AG09319 (cell line): ENCODE measurements around the gene NACC1.
"Not testable (repeated sequence)": the region's sequence is repeated elsewhere in the genome, so short reads cannot be mapped to it uniquely, and the experiment has no call there.

Source experiments
- DNase-seq: peaks from one replicate; pipeline ENCODE4 v3.0.0-alpha.2; 2010; ENCODE audit warnings: low read depth; ENCODE audit errors: extremely low read depth
- TF ChIP-seq, protein P1 (sequence below): IDR thresholded peaks from 2 replicates; pipeline ENCODE4 v1.5.1; 2011; ENCODE audit warnings: low read depth, mild to moderate bottlenecking, inconsistent platforms, low read length, moderate library complexity

NACC1 gene

DNA sequence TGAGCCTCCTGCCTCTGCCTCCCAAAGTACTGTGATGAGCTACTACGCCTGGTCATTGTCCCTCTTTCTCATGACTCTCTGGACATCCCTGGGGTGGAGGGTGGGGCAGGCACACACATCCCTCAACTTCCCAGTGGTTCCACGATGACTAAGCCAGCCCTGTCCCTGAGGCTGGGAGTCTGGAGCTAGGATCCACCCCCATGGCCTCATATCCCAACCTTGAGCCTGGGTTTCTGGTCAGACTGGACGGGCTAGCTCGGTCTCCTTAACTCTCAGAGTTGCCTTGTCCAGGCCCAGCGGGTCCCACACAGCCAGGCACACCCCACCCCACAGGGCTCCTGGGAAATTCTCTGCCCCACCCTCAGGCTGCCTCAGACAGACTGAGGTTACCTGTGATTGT, 51.7 kb downstream of the NACC1 start:
- TF ChIP-seq, protein P1, sequence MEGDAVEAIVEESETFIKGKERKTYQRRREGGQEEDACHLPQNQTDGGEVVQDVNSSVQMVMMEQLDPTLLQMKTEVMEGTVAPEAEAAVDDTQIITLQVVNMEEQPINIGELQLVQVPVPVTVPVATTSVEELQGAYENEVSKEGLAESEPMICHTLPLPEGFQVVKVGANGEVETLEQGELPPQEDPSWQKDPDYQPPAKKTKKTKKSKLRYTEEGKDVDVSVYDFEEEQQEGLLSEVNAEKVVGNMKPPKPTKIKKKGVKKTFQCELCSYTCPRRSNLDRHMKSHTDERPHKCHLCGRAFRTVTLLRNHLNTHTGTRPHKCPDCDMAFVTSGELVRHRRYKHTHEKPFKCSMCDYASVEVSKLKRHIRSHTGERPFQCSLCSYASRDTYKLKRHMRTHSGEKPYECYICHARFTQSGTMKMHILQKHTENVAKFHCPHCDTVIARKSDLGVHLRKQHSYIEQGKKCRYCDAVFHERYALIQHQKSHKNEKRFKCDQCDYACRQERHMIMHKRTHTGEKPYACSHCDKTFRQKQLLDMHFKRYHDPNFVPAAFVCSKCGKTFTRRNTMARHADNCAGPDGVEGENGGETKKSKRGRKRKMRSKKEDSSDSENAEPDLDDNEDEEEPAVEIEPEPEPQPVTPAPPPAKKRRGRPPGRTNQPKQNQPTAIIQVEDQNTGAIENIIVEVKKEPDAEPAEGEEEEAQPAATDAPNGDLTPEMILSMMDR = no peak
- no peak for DNase-seq

DNA sequence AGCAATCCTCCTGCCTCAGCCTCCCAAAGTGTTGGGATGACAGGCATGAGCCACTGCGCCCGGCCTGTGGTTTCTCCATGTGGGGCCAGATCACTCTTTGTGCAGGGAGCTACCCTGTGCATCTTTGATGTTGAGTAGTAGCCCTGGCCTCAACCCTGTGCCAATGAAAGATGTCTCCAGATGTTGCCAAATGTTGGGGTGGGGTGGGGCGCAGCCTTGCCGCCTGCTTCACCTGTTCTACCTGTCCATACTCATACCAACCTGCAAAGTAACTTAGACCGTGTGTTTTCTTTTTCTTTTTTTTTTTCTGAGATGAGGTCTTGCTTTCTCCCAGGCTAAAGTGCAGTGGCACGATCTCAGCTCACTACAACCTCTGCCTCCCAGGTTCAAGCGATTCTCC, 53.1 kb downstream of the NACC1 start:
- DNase-seq = no peak

DNA sequence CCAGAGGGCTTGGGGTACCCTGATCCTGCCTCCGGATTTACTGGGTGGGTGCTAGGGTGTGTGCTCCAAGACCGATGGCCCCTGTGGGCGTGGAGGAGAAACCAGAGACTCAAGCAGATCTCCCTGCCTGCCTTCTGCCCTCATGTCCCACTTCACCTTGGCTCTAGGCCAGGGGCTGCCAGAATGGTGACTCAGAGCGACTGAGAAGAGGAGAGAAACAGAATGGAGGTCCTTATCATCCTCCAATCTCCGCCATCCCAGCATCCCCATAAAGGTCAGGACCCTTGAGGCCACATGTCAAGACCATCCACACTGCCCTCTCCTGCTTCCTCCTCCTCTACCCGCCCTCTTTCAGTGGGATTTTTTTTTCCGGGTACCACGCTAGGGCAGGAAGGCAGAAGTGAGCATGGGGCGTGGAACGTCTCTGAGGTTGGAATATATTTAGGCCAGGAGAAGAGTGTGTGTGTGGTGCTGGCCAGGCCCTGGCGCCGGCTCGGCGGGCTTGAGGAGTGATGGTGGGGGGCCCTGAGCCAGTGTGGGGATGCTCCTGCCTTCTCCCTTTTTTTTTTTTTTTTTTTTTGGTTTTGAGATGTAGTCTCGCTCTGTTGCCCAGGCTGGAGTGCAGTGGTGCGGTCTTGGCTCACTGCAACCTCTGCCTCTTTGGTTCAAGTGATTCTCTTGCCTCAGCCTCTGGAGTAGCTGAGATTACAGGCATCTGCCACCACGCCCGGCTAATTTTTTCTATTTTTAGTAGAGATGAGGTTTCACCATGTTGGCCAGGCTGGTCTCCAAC, 54.5 kb downstream of the NACC1 start:
- DNase-seq = no peak
- TF ChIP-seq, protein P1 = no peak

More for the DNA sequence above, 53.1 kb downstream of the NACC1 start:
- TF ChIP-seq, protein P1 = no peak

DNA sequence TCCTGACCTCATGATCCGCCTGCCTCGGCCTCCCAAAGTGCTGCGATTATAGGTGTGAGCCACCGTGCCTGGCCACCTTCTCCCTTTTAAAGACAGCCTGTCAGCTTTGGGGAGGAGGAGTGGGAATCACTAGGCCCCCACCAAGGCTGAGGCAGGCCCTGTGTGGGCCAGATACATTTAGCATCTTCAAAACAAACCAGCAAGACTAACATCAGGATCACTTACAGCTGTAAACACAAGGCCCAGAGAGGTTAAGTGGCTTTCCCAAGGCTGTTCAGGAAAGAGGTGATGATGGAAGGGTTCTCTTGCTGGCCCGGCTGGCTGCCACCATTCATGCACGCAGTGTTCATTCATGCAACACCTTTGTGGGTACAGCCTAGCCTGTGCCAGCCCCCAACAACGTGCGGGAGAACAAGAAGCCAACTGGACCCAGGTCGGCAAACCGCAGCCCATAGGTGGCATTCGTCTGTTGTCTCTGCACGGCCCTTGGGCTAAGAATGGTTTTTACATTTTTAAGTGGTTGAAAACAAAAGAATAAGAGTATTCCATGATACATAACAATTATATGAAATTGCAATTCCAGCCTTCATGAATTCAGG, 55.2 kb downstream of the NACC1 start:
- DNase-seq = no peak
- TF ChIP-seq, protein P1 = no peak

DNA sequence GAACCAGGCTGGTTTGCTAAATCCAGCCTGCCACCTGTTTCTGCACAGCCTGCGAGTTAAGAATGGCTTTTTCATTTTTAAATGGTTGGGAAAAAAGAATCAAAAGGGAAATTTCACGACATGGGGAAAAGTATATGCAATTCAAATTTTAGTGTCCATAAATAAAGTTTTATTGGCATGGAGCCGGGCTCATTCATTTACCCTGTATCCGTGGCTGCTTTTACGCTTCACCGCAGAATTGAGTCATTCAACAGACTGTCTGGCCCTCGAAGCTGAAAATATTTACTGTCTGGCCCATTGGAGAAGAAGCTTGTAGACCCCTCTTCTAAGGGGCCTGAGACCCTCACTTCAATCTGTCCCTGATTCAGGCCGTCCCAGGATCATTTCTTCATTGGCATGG, 58.3 kb downstream of the NACC1 start:
- TF ChIP-seq, protein P1 = no peak
- DNase-seq = no peak

DNA sequence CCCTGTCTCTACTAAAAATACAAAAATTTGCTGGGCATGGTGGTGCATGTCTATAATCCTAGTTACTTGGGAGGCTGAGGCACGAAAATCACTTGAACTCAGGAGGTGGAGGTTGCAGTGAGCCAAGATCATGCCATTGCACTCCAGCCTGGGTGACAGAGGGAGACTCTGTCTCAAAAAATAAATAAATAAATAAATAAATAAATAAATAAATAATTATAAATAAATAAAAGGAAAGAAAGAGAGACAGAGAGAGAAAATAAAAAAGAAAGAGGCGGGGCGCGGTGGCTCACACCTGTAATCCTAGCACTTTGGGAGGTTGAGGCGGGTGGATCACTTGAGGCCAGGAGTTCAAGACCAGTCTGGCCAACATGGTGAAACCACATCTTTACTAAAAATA, 59.5 kb downstream of the NACC1 start:
- DNase-seq = not testable (repeated sequence)

DNA sequence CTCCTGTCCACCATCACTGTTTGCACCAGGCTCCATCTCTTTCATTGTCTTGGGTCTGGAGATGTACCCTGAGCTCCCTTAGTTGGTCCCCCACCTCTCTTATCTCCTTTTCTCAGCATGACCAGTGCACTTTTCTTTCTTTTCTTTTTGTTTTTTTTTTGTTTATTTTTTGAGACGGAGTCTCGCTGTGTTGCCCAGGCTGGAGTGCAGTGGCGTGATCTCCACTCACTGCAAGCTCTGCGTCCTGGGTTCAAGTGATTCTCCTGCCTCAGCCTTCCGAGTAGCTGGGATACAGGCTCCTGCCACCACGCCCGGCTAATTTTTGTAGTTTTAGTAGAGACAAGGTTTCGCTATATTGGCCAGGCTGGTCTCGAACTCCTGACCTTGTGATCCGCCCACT, 60.2 kb downstream of the NACC1 start:
- DNase-seq = not testable (repeated sequence)

DNA sequence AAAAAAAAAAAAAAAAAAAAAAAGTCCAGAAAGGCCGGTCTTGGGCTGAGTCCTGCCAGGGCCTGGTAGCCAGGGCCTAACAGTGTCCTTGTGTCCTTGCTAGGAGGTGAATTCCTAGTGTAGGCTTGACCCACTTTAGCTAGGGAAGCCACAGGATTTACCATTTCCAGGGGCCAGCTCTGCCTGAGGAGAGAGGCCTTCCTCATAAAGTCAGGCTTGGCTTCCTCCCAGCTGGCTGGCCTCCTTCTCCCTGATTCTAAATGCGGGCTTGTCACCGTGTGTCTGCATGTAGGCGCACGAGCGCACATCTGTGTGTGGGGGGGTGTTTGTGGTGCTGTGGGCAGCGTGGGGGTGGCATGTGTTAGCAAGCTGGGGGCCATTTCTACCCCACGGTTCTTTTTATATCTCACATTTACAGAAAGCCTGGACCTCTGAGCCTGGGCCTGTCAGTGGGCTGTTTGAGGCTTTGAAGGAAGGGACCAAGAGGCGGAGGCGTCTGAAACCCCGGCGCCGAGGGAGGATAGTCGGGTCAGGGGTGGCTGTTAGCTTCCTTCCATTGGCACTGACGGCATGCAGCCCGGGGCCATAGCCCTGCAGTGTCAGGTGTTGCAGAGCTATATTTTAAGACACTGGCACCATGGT, 63.8 kb downstream of the NACC1 start:
- TF ChIP-seq, protein P1 = no peak
- no peak for DNase-seq

DNA sequence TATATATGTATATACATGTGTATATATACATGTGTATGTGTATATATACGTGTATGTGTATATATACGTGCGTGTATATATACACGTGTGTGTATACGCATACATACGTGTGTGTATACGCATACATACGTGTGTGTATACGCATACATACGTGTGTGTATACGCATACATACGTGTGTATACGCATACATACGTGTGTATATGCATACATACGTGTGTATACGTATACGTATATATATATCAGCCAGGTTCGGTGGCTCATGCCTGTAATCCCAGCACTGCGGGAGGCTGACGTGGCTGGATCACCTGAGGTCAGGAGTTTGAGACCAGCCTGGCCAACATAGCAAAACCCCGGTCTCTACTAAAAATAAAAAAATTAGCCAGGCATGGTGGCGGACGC, 66.9 kb downstream of the NACC1 start:
- DNase-seq = not testable (repeated sequence)

DNA sequence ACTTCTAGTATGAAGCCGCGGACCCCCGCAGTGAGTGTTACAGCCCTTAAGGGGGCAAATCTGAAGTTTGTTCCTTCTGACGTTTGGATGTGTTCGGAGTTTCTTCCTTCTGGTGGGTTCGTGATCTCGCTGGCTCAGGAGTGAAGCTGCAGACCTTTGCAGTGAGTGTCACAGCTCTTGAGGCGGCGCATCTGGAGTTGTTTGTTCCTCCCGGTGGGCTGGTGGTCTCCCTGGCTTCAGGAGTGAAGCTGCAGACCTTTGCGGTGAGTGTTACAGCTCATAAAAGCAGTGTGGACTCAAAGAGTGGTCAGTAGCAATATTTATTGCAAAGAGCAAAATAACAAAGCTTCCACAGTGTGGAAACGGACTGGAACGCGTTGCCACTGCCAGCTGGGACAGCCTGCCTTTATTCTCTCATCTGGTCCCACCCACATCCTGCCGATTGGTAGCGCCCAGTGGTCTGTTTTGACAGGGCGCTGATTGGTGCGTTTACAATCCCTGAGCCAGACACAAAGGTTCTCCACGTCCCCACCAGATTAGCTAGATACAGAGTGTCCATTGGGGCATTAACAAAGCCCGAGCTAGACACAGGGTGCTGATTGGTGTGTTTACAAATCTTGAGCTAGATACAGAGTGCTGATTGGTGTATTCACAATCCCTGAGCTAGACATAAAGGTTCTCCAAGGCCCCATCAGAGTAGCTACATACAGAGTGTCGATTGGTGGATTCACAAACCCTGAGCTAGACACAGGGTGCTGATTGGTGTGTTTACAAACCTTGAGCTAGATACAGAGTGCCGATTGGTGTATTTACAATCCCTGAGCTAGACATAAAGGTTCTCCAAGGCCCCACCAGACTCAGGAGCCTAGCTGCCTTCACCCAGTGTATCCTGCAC, 67.9 kb downstream of the NACC1 start:
- DNase-seq = not testable (repeated sequence)

DNA sequence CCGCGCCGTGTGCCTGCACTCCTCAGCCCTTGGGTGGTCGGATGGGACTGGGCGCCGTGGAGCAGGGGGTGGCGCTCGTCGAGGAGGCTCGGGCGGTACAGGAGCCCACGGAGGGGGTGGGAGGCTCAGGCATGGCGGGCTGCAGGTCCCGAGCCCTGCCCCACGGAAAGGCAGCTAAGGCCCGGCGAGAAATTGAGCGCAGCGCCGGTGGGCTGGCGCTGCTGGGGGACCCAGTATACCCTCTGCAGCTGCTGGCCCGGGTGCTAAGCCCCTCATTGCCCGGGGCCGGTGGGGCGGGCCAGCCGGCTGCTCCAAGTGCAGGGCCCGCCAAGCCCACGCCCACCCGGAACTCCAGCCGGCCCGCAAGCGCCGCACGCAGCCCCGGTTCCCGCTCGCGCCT, 68.6 kb downstream of the NACC1 start:
- not testable (repeated sequence) for DNase-seq
